Stomach (tissue), 9 donors: ENCODE measurements around the gene METTL25. TPM values are rescaled to one million over a fixed set of nuclear protein-coding genes. Genes with fewer than 3 reads are reported as not detected.

ENCODE experiments used
- DNase-seq, 2 donors: peaks; one replicate each; pipeline versions ENCODE4 v3.0.0 to v3.0.0-alpha.2; 2013 to 2019
- H3K27ac ChIP-seq, 5 donors: fragments of 200-600 bp in 4 of 5; sonication (generic) in 4 of 5; one replicate each; pipeline ENCODE4 v1.5.1; 2013 to 2019; ENCODE audit warnings: mild to moderate bottlenecking in 1 of 5, moderate library complexity in 1 of 5
- H3K27me3 ChIP-seq, 3 donors: fragments of 200-600 bp; sonication (generic); one replicate each; pipeline ENCODE4 v1.5.1; 2017 to 2019; ENCODE audit warnings: mixed run types in 1 of 3
- H3K36me3 ChIP-seq, 4 donors: fragments of 200-600 bp; sonication (generic); 1 replicate in 3 of 4; 2 replicates in 1 of 4; pipeline ENCODE4 v1.5.1; 2016 to 2019
- H3K4me1 ChIP-seq, 4 donors: fragments of 200-600 bp; sonication (generic); one replicate each; pipeline ENCODE4 v1.5.1; 2016 to 2019
- H3K4me3 ChIP-seq, 4 donors: fragments of 200-600 bp; sonication (generic) in 3 of 4; one replicate each; pipeline ENCODE4 v1.5.1; 2016 to 2019; ENCODE audit warnings: mild to moderate bottlenecking in 1 of 4
- H3K9me3 ChIP-seq, 4 donors: fragments of 200-600 bp; sonication (generic); one replicate each; pipeline ENCODE4 v1.5.1; 2016 to 2019
- CTCF ChIP-seq, 7 experiments: fragments of 450-650 bp in 4 of 7; fragments of 200-600 bp in 3 of 7; sonication (generic) in 3 of 7; IDR thresholded peaks; one replicate each; pipeline ENCODE4 v1.5.1; 2016 to 2019; ENCODE audit warnings: antibody characterized with exemption in 7 of 7, control low read depth in 2 of 7, mild to moderate bottlenecking in 1 of 7
- EP300 ChIP-seq: sonication (generic); formaldehyde crosslinking; IDR thresholded peaks from one replicate; pipeline ENCODE4 v1.6.1; 2017; ENCODE audit warnings: antibody characterized with exemption
- POLR2A ChIP-seq, 4 donors: fragments of 450-650 bp; IDR thresholded peaks; one replicate each; pipeline ENCODE4 v1.6.1; 2016; ENCODE audit warnings: antibody characterized with exemption in 4 of 4, control low read depth in 2 of 4, mild to moderate bottlenecking in 1 of 4, moderate library complexity in 1 of 4
- POLR2AphosphoS5 ChIP-seq, 3 donors: sonication (generic); formaldehyde crosslinking; IDR thresholded peaks; one replicate each; pipeline ENCODE4 v1.6.1; 2016; ENCODE audit warnings: antibody characterized with exemption in 3 of 3
- WGBS, 5 donors: extraction: QIAGEN DNeasy Blood & Tissue Kit in 3 of 5; methylation state at CpG; one replicate each; pipeline versions ENCODE4 v1.1.5 to v1.1.7; 2013 to 2018; 5-methylcytosine and 5-hydroxymethylcytosine counted together
- intact Hi-C: fragments of 100-400 bp; cut with DNase I; formaldehyde crosslinking; loops from one replicate; pipeline ENCODE4 v1.15.1; 2023; ENCODE audit warnings: low total_unique reads
- polyA plus RNA-seq, 3 donors: library from polyadenylated mRNA; stranded (reverse); fragments of 200-250 nt; gene quantifications; one replicate each; pipeline ENCODE4 v1.2.3, GENCODE V29; 2013
- total RNA-seq, 5 donors: library from RNA; depleted of rRNA; stranded (reverse); fragments of >200 nt; gene quantifications; one replicate each; pipeline versions ENCODE4 v1.1.0 to v1.2.3, GENCODE V29; 2014 to 2016
- donor health status: healthy with polysubstance abuse.
- donor health status: Bipolar disorder and iron deficiency.
- donor health status: healthy.

METTL25 gene
- total and polyA plus RNA-seq, 8 donors = 3.5 to 26.4 (median 10.1) TPM

GRCh38 chr12:82412246-82412645 lies 53.9 kb downstream of the METTL25 start:
- H3K9me3 ChIP-seq = no peaks in the 10 kb centered on the region
- no peak overlapping the region for H3K4me3 ChIP-seq
- no peak for TF ChIP-seq POLR2A (IDR thresholded peaks at IDR 0.05)
- TF ChIP-seq CTCF (IDR thresholded peaks at IDR 0.05) = no peak
- no peak for TF ChIP-seq POLR2AphosphoS5 (IDR thresholded peaks at IDR 0.05)
- no peak for TF ChIP-seq EP300
- no peak for DNase-seq
- no peaks in the 10 kb centered on the region for H3K27me3 ChIP-seq
- no peaks in the 10 kb centered on the region for H3K4me1 ChIP-seq
- intact Hi-C loops = no loop called here
- 95 to 100% (median 96%) methylated on average over 1 of the region's 1 CpG for WGBS, 5 donors
- H3K36me3 ChIP-seq = peaks cover 0 to 8% (median 4%) of the 10 kb centered on the region in 4 donors
- no peak overlapping the region for H3K27ac ChIP-seq

- no peak for TF ChIP-seq CTCF (IDR thresholded peaks at IDR 0.05)
- TF ChIP-seq EP300 = no peak
- no peak for TF ChIP-seq POLR2A (IDR thresholded peaks at IDR 0.05)
- TF ChIP-seq POLR2AphosphoS5 (IDR thresholded peaks at IDR 0.05) = no peak
- Histone ChIP-seq H3K4me3 (no peak overlapping the region), H3K4me1 (no peaks in the 10 kb centered on the region), H3K36me3 (no peaks in the 10 kb centered on the region), H3K27ac (no peak overlapping the region), H3K27me3 (no peaks in the 10 kb centered on the region), H3K9me3 (no peaks in the 10 kb centered on the region)
- 78 to 95% (median 83%) methylated on average over 2 of the region's 2 CpGs for WGBS, 5 donors
- intact Hi-C loops = no loop called here
- DNase-seq = no peak
Measured at GRCh38 chr12:82414044-82414443, 55.7 kb downstream of the METTL25 start.

GRCh38 chr12:82414926-82415325 lies 56.6 kb downstream of the METTL25 start:
- Histone ChIP-seq H3K4me1 (no peaks in the 10 kb centered on the region), H3K27me3 (no peaks in the 10 kb centered on the region), H3K9me3 (no peaks in the 10 kb centered on the region), H3K4me3 (no peak overlapping the region), H3K27ac (no peak overlapping the region), H3K36me3 (no peaks in the 10 kb centered on the region)
- TF ChIP-seq POLR2A (IDR thresholded peaks at IDR 0.05) = no peak
- no peak for TF ChIP-seq POLR2AphosphoS5 (IDR thresholded peaks at IDR 0.05)
- no peak for TF ChIP-seq EP300
- no peak for TF ChIP-seq CTCF (IDR thresholded peaks at IDR 0.05)
- 89 to 91% (median 91%) methylated on average over 1 of the region's 1 CpG for WGBS, 5 donors
- DNase-seq = no peak
- intact Hi-C loops = no loop called here

- intact Hi-C loops = no loop called here
- no peaks in the 10 kb centered on the region for H3K27me3 ChIP-seq
- H3K27ac ChIP-seq = no peak overlapping the region
- no peak overlapping the region for H3K4me3 ChIP-seq
- H3K9me3 ChIP-seq = no peaks in the 10 kb centered on the region
- no peaks in the 10 kb centered on the region for H3K36me3 ChIP-seq
- TF ChIP-seq POLR2AphosphoS5 (IDR thresholded peaks at IDR 0.05) = no peak
- no peak for TF ChIP-seq EP300
- TF ChIP-seq CTCF (IDR thresholded peaks at IDR 0.05) = no peak
- TF ChIP-seq POLR2A (IDR thresholded peaks at IDR 0.05) = no peak
- DNase-seq = no peak
- 87 to 96% (median 92%) methylated on average over 3 of the region's 3 CpGs for WGBS, 5 donors
- H3K4me1 ChIP-seq = no peaks in the 10 kb centered on the region
Measured at GRCh38 chr12:82415402-82415801, 57.1 kb downstream of the METTL25 start.
